Left ventricle myocardium inferior (tissue), 1 donor: ENCODE data around the gene SLC7A14. TPM values are rescaled to one million over a fixed set of nuclear protein-coding genes. Genes with fewer than 3 reads are reported as not detected.

Source experiments
- DNase-seq: peaks from one replicate; pipeline ENCODE4 v3.0.0-alpha.2; 2020
- H3K27ac ChIP-seq: fragments of 200-600 bp; replicated peaks from 2 replicates; pipeline ENCODE4 v1.8.0; 2021
- H3K27me3 ChIP-seq: fragments of 200-600 bp; 2 replicates; pipeline ENCODE4 v1.8.0; 2021; ENCODE audit warnings: low read depth
- H3K36me3 ChIP-seq: fragments of 200-600 bp; 2 replicates; pipeline ENCODE4 v1.8.0; 2021
- H3K4me1 ChIP-seq: fragments of 200-600 bp; 2 replicates; pipeline ENCODE4 v1.8.0; 2021
- H3K4me3 ChIP-seq: fragments of 200-600 bp; 2 replicates; pipeline ENCODE4 v1.8.0; 2021; ENCODE audit warnings: mild to moderate bottlenecking, moderate library complexity
- H3K9me3 ChIP-seq: fragments of 200-600 bp; replicated peaks from 2 replicates; pipeline ENCODE4 v1.8.0; 2021
- intact Hi-C: fragments of 100-400 bp; cut with micrococcal nuclease; formaldehyde crosslinking; loops from one replicate; pipeline ENCODE4 v1.11.0; 2022
- microRNA-seq: library from miRNA; unstranded; fragments of <30 nt; microRNA quantifications from one replicate; pipeline ENCODE4 v1.2.0, GENCODE V29; 2020
- total RNA-seq: library from RNA; stranded (reverse); fragmentation: NEBNext Ultra II Directional; extraction: Animal tissue kit (Norgen Biotek cat#: 25700); gene quantifications from one replicate; pipeline ENCODE4 v1.2.1, GENCODE V29; 2021
- TF ChIP-seq, protein P1 (sequence below): fragments of 200-600 bp; IDR thresholded peaks from 2 replicates; pipeline ENCODE4 v1.8.0; 2021; ENCODE audit warnings: antibody characterized with exemption, mild to moderate bottlenecking, borderline replicate concordance
- donor health status: DM: no; HTN: yes; CAD: no; lungs with severe emphysema.

The SLC7A14 gene
- total RNA-seq, 1 donor from 2014 or later, result not detected

DNA sequence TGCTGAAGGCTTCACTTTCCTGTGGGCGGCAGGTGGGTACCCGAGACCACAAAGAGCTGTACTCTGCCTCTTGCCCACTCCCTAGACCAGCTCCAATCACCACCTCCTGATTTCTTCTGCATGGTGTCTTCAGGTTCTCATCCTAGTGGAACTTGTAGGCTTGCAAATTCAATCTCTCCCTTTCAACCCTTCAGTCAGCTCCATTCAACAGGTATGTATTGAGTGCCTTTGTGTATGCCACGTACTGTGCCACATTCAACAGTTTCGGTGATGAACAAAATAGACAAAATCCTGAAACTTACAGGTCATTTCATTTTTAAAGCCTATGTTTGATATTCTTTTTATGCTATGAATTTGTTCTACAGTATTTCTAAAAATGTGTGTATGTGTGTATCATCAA lies 172.6 kb downstream of the SLC7A14 start:
- H3K4me1 ChIP-seq, result peaks cover 4% of the 10 kb centered on the region
- intact Hi-C loops, result no loop called here
- no peaks in the 10 kb centered on the region for H3K36me3 ChIP-seq
- H3K9me3 ChIP-seq, result no peaks in the 10 kb centered on the region
- no peak overlapping the region for H3K4me3 ChIP-seq
- no peak for DNase-seq
- H3K27me3 ChIP-seq, result peaks cover 21% of the 10 kb centered on the region
- TF ChIP-seq, protein P1, sequence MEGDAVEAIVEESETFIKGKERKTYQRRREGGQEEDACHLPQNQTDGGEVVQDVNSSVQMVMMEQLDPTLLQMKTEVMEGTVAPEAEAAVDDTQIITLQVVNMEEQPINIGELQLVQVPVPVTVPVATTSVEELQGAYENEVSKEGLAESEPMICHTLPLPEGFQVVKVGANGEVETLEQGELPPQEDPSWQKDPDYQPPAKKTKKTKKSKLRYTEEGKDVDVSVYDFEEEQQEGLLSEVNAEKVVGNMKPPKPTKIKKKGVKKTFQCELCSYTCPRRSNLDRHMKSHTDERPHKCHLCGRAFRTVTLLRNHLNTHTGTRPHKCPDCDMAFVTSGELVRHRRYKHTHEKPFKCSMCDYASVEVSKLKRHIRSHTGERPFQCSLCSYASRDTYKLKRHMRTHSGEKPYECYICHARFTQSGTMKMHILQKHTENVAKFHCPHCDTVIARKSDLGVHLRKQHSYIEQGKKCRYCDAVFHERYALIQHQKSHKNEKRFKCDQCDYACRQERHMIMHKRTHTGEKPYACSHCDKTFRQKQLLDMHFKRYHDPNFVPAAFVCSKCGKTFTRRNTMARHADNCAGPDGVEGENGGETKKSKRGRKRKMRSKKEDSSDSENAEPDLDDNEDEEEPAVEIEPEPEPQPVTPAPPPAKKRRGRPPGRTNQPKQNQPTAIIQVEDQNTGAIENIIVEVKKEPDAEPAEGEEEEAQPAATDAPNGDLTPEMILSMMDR, result no peak
- no peak overlapping the region for H3K27ac ChIP-seq

- Histone ChIP-seq H3K27ac (no peak overlapping the region), H3K4me1 (no peaks in the 10 kb centered on the region), H3K4me3 (no peak overlapping the region), H3K36me3 (no peaks in the 10 kb centered on the region), H3K27me3 (no peaks in the 10 kb centered on the region), H3K9me3 (no peaks in the 10 kb centered on the region)
- intact Hi-C loops, result no loop called here
- no peak for DNase-seq
- TF ChIP-seq, protein P1, result peak; percentile 56
These were observed 175.3 kb downstream of the SLC7A14 start for GRCh38 chr3:170410428-170411029.

Small RNAs within 50 kb of the gene (microRNA-seq; reads per million reads assigned to microRNA genes)
- gene MIR6828, result not detected

Other genes starting within 250 kb of the SLC7A14 start
- 21.5 TPM for gene SKIL, start 228.4 kb downstream of the SLC7A14 start, total RNA-seq
- 4.3 TPM for gene CLDN11, start 167.2 kb downstream of the SLC7A14 start, total RNA-seq